GM11168 (cell line): ENCODE measurements around the gene CHRM1.
"Not testable (repeated sequence)": the region's sequence is repeated elsewhere in the genome, so short reads cannot be mapped to it uniquely, and the experiment has no call there.

Experiments used
- in situ Hi-C: fragments of 300-500 bp; cut with MboI; formaldehyde crosslinking; loops from one replicate; pipeline ENCODE4 v1.12.0; 2022; ENCODE audit warnings: low sequenced_read_pairs; ENCODE audit not compliant: unreplicated experiment

Gene CHRM1, protein sequence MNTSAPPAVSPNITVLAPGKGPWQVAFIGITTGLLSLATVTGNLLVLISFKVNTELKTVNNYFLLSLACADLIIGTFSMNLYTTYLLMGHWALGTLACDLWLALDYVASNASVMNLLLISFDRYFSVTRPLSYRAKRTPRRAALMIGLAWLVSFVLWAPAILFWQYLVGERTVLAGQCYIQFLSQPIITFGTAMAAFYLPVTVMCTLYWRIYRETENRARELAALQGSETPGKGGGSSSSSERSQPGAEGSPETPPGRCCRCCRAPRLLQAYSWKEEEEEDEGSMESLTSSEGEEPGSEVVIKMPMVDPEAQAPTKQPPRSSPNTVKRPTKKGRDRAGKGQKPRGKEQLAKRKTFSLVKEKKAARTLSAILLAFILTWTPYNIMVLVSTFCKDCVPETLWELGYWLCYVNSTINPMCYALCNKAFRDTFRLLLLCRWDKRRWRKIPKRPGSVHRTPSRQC

DNA sequence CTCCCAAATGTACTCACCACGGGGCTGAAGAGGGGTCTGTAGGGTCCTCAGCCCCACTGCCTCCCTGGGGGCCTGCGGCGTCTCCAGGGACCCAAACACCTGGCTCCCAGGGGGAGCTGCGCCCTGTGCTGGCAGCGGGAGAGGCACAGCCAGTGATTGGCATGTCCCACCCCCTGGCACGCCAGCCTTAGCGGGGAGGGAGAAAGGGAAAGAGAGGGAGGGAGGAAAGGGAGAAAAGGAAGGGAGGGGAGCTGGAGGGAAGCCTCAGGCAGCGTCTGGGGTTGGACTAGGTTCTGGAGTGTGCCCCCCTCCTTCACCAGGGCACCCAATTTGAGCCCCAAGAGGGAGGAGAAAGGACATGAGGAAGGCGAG lies at the start of gene CHRM1:
Gene CHRM1, minus strand, starts transcription at position 163 of the 372 bp plus-strand sequence. CDS start 10,263 bp downstream, outside the sequence.
- in situ Hi-C loops: no loop called here

DNA sequence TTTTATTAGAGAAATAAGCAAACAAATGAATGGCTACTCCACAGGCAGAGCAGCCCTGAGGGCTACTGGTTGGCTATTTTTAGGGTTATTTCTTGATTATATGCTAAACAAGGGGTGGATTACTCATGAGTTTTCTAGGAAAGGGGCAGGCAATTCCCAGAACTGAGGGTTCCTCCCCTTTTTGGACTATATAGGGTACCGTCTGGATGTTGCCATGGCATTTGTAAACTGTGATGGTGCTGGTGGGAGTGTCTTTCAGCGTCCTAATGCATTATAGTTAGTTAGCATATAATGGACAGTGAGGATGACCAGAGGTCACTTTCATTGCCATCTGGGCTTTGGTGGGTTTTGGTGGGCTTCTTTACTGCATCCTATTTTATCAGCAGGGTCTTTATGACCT lies 44.4 kb upstream of the CHRM1 start:
- in situ Hi-C loops: no loop called here

DNA sequence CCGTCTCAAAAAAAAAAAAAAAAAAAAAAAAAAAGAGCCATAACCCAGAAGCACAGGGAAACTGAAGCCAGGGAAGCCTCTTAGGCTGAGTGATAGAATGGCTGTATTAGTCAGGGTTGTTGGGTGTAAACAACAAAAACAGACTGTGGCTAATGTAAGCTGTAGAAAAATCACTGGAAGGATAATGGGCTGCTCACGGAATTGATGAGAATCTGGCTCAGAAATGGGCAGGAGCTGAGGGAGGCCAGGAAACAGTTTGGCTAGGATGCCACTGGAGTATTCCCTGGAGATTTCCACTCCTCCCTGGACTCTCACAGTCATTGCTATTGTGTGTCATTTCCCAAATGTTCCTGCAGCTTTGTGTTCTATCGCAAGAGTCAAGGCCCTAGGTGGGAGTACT lies 41.2 kb upstream of the CHRM1 start:
- in situ Hi-C loops: no loop called here

DNA sequence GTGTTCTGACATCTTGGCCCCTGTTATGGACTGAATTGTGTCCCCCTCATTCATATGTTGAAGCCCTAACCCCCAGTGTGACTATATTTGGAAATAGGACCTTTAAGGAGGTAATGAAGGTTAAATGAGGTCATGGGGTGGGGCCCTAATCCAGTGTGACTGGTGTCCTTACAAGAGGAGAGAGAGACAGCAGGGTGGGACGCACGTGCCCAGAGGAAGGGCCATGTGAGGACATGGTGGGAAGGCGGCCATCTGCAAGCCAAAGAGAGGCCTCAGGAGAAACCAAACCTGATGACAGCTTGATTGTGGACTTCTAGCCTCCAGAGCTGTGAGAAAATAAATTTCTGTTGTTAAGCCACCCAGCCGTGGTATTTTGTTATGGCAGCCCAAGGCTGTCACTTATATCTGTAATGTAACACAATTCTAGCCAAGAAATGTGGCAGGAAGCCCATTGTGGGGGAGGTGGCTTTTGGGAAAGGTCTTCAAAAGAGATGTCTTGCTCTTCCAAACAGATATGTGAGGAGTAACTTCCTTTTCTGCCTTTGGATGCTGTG lies 39.9 kb upstream of the CHRM1 start:
- in situ Hi-C loops: no loop called here

DNA sequence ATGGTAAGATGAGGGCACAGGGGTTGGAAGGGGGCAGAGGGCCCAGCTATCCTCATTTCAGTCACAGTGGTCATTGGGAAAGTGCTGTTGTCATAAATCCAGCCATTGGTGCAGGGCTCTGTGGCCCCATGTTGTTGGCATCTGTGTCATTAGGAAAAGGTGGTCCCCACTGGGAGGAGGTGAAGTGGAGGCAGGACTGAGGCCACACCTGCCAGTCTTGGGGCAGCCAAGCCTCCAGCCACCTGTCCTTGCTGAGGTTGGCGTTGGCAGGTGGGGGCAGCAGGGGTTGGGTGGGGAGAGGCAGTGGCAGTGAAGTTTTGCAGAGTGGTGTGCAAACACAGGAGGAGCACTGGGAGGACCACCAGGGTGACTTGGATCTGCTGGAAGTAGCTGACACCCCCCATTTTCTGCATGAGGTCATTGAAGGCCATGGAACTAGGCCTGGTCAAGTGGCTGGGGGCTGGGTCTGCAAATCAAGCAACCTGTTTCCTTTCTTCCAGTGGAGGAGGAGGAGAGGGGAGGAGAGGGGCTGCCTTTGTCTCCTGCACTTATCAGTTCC lies 38.3 kb upstream of the CHRM1 start:
- in situ Hi-C loops: no loop called here

DNA sequence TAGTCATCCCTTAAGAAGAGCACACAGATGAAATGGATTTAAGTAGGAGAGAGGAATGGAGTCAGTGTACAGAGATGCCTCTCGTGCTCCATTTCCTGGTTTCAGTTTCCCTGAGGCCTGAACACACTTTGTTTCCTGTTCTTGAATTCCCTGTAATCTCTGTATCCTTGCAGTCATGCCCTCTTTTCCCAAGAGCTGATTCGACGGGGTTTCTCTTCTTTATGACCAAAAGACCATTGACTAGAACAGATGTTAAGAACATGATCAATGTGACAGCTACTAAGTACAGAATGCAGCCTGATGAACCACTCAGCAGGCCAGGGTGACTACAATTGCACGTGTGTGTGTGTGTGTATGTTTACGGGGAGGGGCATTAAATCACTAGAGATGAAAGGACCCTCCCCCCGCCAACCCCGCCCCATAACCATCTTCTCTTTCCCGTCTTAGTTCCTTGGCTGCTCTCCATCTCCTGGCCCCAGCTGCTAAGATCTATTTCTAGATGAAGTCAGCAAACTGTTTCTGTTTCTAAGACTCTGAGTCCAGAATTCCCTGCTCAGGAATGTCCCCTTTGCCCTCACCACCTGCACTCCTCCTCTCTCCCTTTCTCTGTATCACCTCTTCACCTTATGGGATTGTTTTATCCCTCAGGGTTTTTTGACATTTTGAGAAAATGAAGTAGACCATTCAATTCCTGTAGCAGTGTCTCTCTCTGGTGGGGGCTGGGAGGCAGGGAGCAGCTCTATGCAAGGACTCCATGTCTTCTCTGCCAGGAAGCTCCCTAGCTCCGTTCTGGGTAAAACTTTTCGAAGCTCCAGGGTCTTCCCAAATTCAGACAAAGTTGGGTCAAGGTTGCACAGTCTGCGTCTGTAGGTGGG lies 37.6 kb upstream of the CHRM1 start:
- in situ Hi-C loops: no loop called here

DNA sequence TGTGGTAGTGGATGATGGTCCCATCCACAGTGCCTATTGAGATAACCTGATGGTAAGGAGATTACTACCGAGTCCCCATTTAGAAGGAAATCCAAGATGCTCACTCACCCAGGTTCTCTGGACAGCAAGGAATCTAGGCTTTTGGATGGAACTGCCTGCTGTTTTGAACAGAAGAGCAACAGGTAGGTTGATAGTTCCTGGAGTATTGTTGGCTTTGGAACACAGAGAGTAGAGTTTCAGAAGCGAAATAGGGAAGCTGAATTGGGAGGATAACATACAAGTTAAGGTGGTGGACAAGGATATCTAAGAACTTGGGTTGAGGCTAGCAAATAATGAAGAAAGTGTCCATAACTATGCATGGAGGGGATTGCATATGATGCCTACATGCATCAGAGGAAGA lies 36.0 kb upstream of the CHRM1 start:
- in situ Hi-C loops: no loop called here

DNA sequence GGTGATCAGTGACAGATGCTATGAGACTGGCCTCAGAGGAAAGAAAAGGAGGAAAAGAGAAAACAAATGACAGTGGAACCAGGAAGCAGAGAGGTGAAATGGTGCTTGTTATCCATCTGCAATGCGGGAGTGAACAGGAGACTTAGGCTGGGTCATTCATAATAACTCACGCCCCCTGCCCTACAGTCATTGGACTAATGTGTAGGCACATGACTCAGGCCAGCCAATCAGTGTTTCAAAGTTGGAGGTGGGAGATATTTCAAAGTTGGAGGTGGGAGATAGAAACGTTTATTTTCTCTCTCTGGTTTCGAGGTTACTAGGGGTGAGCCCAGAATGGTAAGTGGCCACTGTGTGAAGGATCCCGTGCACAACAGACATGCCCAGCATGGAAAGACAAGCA lies 33.3 kb upstream of the CHRM1 start:
- in situ Hi-C loops: no loop called here

DNA sequence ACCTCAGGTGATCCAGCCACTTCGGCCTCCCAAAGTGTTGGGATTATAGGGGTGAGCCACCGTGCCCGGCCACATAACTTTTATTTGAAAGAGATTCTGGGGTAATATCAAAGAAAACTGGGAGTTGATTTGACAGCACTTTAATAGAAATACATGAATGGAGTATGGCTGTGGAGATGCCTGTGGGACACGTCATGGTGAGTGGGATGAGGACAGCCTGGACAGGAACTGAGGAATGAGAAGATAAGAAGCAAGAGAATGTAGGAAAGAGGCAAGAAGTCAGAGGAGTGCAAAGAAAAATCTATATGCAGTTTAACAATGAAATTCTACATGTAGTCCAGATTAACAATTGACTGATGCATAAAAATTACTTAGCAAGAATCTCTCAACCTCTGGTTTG lies 32.6 kb upstream of the CHRM1 start:
- in situ Hi-C loops: no loop called here

DNA sequence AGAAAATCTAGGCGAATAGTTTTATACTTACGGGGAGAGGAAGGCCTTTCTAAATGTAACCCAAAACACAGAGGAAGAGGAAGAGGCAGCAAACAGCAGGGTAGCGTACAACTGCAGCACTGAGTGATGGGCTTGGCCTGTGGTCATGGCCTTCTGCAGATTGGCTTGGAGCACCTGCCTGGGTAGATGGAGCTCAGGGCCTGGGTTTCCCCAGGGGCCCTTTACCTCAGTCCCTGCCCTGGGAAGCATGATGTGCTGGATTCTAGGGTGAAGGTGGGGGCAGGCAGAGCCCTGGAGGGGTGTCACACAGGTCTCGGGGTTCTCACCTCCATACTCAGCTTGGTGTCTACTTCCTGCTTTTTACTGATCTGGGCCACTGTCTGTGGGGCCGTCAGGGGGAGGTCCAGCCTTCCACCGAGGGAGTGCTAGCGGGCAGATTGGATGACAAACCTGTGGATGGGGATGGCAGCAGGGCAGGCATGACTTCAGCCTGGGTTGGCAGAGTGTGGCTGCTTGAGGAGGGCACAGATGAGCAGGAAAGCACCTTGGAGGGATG lies 27.7 kb upstream of the CHRM1 start:
- in situ Hi-C loops: no loop called here

DNA sequence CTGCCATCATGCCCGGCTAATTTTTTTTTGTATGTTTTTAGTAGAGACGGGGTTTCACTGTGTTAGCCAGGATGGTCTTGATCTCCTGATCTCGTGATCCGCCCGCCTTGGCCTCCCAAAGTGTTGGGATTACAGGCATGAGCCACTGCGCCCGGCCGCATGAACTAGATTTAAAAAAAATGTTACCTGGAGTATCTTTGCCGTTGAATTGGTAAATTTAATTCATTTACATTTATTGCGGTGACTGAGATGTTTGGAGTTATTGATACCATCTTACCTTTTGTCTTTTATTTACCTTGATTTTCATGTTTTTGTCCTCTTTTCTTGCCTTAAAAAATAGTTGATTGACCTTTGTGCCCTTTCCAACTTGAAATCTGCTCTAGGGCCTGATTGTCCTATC lies 24.4 kb upstream of the CHRM1 start:
- in situ Hi-C loops: not testable (repeated sequence)

DNA sequence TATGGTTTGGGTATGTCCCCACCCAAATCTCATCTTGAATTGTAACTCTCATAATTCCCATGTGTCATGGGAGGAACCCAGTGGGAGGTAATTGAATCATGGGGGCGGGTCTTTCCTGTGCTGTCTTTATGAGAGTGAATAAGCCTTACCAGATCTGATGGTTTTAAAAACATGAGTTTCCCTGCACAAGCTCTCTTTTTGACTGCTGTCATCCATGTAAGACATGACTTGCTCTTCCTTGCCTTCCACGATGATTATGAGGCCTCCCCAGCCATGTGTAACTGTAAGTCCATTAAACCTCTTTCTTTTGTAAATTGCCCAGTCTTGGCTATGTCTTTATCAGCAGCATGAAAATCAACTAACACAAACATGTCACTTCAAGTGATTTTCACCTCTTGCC lies 16.4 kb upstream of the CHRM1 start:
- in situ Hi-C loops: not testable (repeated sequence)

DNA sequence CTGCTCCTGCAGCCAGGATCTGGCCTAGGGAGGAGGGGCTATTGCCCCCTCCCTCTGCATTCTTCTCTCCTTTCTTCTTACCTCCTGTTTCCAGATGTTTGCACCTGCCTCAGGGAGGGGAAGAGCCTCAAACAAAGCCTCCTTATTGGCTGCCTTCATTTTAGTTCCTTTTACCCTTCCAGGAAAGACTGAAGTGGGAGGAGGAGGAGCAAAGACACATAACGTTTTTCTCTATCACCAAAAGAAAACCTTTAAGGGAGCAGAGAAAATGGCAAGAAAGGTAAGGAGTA lies 13.3 kb upstream of the CHRM1 start:
- in situ Hi-C loops: no loop called here

DNA sequence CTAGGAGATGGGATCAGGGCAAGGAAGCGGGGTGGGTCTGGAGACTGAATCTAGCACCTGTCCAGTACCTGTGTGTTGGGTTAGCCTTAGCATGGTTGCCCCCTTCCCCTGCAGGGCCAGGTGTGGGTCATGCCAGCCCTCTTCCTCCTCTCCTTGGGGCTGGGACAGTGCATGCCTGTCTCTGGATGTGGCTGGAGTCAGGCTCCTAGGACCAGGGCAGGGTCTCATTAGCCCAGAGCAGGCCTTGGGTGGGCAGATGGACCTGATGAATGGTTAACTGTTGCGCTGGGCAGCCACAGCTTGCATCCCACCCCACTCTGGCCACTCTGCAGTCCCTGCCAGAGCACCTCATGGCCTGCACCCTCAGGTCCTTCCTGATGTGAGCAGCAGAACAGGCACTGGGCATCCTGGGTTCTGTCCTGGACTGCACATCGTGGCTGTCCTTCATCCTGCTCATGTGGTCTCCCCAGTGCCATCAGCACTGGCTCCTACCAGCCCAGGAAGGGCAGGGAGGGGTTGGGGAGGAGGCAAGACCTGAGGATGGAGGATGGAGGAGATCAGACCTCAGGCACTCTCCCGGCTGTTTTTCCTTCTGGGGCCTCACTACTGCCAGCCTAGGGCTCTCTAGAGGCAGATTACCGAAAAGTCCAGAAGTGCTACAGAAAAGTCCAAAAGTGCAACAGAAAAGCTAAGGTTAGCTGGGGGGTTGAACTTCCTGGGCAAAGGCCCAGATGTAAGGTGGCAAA lies 12.8 kb upstream of the CHRM1 start:
- in situ Hi-C loops: no loop called here

DNA sequence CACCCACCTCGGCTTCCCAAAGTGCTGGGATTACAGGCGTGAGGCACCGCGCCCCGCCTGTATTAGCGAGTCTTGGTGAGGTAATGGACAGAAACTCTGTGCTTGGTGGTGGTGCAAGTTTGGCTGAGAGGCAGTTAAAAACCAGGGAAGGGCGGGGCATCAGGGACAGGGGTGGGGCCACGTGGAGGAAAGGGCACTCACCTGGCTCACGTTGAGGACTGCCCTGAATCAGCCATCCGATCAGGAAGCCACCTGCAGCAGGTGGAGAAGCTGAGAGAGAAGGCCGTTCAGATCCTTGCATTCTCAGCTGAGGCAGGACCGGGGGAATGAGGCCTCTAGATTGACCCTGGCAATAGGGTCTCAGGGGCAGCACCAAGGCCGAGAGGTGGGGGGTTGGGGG lies 12.1 kb upstream of the CHRM1 start:
- in situ Hi-C loops: no loop called here

DNA sequence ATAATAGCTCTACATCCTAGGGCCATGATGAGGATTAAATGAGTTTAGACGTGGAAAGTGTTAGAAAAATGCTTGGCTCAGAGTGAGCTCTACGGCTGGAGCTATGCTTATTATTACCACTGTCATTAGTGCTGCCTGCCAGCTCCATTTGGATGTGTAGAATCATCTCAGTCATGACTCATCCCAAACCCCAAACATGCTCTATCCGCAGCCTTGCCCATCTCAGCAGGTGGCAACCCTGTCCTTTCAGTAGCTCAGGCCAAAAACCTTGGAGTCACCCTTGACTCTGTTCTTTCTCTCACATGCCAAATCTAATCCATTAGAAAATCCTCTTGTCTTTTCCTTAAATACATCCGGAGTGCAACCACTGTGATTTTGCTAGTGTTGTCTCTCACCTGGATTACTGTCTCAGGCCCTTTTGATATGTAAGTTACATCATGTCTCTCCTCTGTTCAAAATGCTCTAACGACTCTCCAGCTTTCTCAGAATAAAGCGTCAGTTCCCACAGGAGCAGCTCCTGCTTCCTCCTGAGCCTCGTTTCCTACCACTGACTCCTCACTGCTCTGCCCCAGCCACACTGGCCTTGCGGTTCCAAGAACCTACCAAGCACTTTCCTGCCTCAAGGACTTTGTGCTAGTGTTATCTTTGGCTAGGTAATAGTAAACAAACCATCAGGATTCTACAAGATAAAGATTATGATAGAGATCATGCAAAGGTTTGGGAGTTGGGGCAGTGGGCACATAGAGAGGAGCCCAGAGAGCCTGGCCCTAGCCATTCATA lies 10.5 kb upstream of the CHRM1 start:
- in situ Hi-C loops: no loop called here

DNA sequence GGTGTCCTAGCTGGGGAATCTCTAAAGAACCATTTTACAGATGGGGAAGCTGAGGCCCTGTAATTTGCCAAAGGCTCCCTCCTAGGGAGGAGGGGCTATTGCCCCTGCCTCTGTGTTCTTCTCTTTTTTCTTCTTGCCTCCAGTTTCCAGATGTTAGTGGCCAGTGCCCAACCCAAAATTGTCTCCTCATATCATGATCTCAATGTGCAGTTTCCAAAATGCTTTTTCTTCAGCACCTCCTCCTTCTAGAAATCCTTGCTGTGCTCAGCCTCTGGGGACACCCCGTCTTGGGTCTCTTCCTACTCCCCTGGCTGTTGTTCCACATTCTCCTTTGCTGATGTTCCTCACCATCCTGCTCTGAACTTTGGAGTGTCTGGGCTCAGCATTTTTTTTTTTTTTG lies 9.5 kb upstream of the CHRM1 start:
- in situ Hi-C loops: no loop called here

DNA sequence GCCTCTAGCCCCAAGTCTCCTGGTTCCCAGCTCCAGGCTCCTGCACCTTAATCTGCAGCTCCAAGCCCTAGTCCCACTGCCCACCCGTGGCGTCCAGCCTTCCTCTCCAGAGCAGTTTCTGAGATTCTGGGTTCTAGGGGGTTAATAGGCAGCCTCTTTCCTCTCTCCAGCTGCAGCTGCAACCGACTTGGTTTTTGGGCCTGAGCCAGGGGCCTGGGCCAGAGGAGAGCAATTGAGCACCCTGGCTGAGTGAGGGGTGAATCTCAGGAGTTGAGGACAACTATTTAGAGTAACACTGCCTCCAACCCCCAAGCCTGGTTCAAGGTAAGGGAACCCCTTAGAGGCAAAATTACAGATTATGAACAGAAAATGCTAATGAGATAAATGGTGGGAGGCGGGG lies 9.0 kb upstream of the CHRM1 start:
- in situ Hi-C loops: no loop called here

DNA sequence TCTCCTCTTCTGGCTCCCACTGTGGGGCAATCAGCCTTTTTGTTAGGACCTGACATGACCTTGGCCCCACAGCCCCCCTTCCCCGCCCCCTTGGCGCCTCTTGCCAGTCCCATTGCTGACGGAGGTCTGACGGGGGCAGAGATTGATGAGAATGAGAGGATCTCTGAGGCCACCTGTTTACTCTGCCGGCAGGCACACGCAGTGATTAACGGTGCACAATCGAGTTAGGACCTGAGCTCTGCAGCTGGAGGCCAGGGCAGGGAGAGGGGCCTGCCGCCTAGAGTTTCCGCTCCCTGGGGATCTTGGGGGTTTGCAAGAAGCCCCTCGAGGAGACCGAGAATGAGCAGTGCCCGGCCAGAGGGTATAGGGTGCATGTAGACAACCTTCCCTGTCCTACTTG lies 6.8 kb upstream of the CHRM1 start:
- in situ Hi-C loops: no loop called here
